KOPT-K1 (cell line): ENCODE measurements around the gene PAX6.
"Not testable (repeated sequence)": the region's sequence is repeated elsewhere in the genome, so short reads cannot be mapped to it uniquely, and the experiment has no call there.

Experiments used
- H3K27ac ChIP-seq: fragments of 200-600 bp; sonication (generic); 2 replicates; pipeline ENCODE4 v1.5.1; 2016; ENCODE audit warnings: antibody characterized with exemption, mild to moderate bottlenecking, low read depth, low read length; ENCODE audit not compliant: poor library complexity, severe bottlenecking
- H3K36me3 ChIP-seq: fragments of 200-600 bp; sonication (generic); 2 replicates; pipeline ENCODE4 v1.5.1; 2017; ENCODE audit warnings: antibody characterized with exemption, mild to moderate bottlenecking, low read length, moderate library complexity; ENCODE audit not compliant: insufficient read depth
- H3K9me3 ChIP-seq: fragments of 200-600 bp; sonication (generic); 2 replicates; pipeline ENCODE4 v1.5.1; 2017; ENCODE audit warnings: antibody characterized with exemption, low read length, mild to moderate bottlenecking; ENCODE audit not compliant: insufficient read depth, poor library complexity, severe bottlenecking

PAX6 gene

GRCh38 chr11:31740731-31741368, 70.3 kb downstream of the PAX6 start:
- H3K27ac ChIP-seq, H3K9me3 ChIP-seq, H3K36me3 ChIP-seq: not testable (repeated sequence)

DNA sequence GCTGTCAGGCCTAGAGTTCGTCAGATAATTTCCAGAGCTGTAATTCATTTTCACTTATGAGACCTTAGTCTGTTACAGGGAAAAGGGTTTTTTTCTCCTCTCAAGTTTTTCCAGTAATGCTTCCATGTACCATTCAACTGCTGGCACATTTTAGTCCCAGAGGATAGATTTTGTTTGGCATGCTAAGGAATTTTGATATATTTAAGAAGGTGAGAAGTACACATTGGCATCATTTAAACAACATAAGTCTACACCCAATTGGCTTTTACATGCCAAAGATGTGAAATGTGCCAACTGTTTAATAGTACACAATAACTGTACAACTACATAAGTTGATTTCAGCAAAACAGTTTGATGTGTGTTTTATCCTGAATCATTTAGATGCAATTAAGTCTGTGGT, 71.0 kb downstream of the PAX6 start:
- H3K27ac ChIP-seq: no peak overlapping the region
- H3K36me3 ChIP-seq: no peaks in the 10 kb centered on the region

More for the DNA sequence above, 71.0 kb downstream of the PAX6 start:
- peaks cover 1% of the 10 kb centered on the region for H3K9me3 ChIP-seq
